ENCODE data around the gene ANKH.
"Not testable (repeated sequence)": the region's sequence is repeated elsewhere in the genome, so short reads cannot be mapped to it uniquely, and the experiment has no call there.

The ANKH gene

GRCh38 chr5:14900693-14901461 lies 29.3 kb upstream of the ANKH start:
- Mint-ChIP-seq H3K9me3 (no peaks in the 10 kb centered on the region), H3K4me1 (ENCODE audit: low read depth) (no peaks in the 10 kb centered on the region), H3K27me3 (ENCODE audit: low read depth) (no peaks in the 10 kb centered on the region)

GRCh38 chr5:14896131-14896530 lies 24.6 kb upstream of the ANKH start:
- Mint-ChIP-seq H3K9me3 (no peaks in the 10 kb centered on the region), H3K4me3 (no peak overlapping the region), H3K27me3 (ENCODE audit: low read depth) (peaks cover 3% of the 10 kb centered on the region), H3K4me1 (ENCODE audit: low read depth) (no peaks in the 10 kb centered on the region), H3K36me3 (ENCODE audit: low read depth) (no peaks in the 10 kb centered on the region), H3K27ac (no peak overlapping the region)

More at GRCh38 chr5:14900693-14901461, 29.3 kb upstream of the ANKH start:
- Mint-ChIP-seq H3K36me3 (ENCODE audit: low read depth) (no peaks in the 10 kb centered on the region), H3K27ac (no peak overlapping the region), H3K4me3 (no peak overlapping the region)

- H3K27ac Mint-ChIP-seq: no peak overlapping the region
- H3K4me1 Mint-ChIP-seq (ENCODE audit: low read depth): no peaks in the 10 kb centered on the region
- no peaks in the 10 kb centered on the region for H3K36me3 Mint-ChIP-seq (ENCODE audit: low read depth)
- no peak overlapping the region for H3K4me3 Mint-ChIP-seq
- peaks cover 3% of the 10 kb centered on the region for H3K27me3 Mint-ChIP-seq (ENCODE audit: low read depth)
- no peaks in the 10 kb centered on the region for H3K9me3 Mint-ChIP-seq
Measured at GRCh38 chr5:14895301-14895700, 23.7 kb upstream of the ANKH start.

DNA sequence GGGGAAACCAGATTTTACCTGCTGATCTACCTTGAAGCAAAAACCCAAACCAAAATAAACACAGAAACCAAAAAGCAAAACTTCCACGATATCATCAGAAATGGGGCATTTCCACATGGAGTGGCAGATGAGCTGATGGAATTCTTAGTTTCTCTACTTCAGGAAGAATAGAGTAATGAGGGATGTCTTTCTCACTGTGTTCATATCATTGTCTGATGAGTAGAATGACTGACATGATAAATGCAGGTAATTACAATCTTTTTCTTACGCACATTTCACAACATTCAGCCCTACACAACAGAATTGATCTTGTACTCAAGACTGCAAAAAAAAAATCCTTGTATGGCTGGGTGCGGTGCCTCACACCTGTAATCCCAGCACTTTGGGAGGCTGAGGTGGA lies 23.2 kb upstream of the ANKH start:
- no peak overlapping the region for H3K27ac Mint-ChIP-seq
- no peak overlapping the region for H3K4me3 Mint-ChIP-seq
- H3K27me3 Mint-ChIP-seq (ENCODE audit: low read depth): peaks cover 3% of the 10 kb centered on the region
- no peaks in the 10 kb centered on the region for H3K36me3 Mint-ChIP-seq (ENCODE audit: low read depth)
- no peaks in the 10 kb centered on the region for H3K4me1 Mint-ChIP-seq (ENCODE audit: low read depth)
- no peaks in the 10 kb centered on the region for H3K9me3 Mint-ChIP-seq

DNA sequence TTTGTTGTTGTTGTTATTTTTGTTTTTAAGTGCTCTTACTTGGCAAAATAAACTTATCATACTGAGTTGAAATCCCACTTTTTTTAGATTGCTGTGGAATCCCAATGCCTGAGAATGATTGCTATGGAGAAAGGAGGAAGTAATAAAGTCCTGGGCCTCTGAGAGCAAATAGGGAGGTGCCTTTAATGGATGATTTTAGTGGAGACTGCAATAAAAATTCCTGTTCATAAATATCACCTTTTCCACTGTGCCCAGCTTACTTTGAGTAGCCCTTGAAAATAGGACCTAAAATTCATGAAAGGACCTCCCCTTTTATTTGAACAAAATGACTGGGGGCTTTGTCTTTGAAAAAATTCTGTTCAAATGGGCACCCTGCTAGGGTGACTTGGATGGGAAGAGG lies 21.8 kb upstream of the ANKH start:
- peaks cover 3% of the 10 kb centered on the region for H3K27me3 Mint-ChIP-seq (ENCODE audit: low read depth)
- H3K9me3 Mint-ChIP-seq: no peaks in the 10 kb centered on the region
- H3K36me3 Mint-ChIP-seq (ENCODE audit: low read depth): no peaks in the 10 kb centered on the region
- H3K4me1 Mint-ChIP-seq (ENCODE audit: low read depth): no peaks in the 10 kb centered on the region
- H3K27ac Mint-ChIP-seq: no peak overlapping the region
- no peak overlapping the region for H3K4me3 Mint-ChIP-seq

- Mint-ChIP-seq H3K27me3 (ENCODE audit: low read depth) (peaks cover 3% of the 10 kb centered on the region), H3K4me1 (ENCODE audit: low read depth) (no peaks in the 10 kb centered on the region), H3K27ac (no peak overlapping the region), H3K36me3 (ENCODE audit: low read depth) (no peaks in the 10 kb centered on the region), H3K4me3 (no peak overlapping the region), H3K9me3 (no peaks in the 10 kb centered on the region)
Measured at GRCh38 chr5:14890846-14891245, 19.3 kb upstream of the ANKH start.

GRCh38 chr5:14884062-14884612 lies 12.6 kb upstream of the ANKH start:
- H3K4me3 Mint-ChIP-seq: no peak overlapping the region
- H3K9me3 Mint-ChIP-seq: no peaks in the 10 kb centered on the region
- no peaks in the 10 kb centered on the region for H3K36me3 Mint-ChIP-seq (ENCODE audit: low read depth)
- no peaks in the 10 kb centered on the region for H3K4me1 Mint-ChIP-seq (ENCODE audit: low read depth)
- peaks cover 8% of the 10 kb centered on the region for H3K27me3 Mint-ChIP-seq (ENCODE audit: low read depth)
- no peak overlapping the region for H3K27ac Mint-ChIP-seq

- no peaks in the 10 kb centered on the region for H3K36me3 Mint-ChIP-seq (ENCODE audit: low read depth)
- H3K27ac Mint-ChIP-seq: no peak overlapping the region
Measured at GRCh38 chr5:14882658-14883580, 11.3 kb upstream of the ANKH start.

GRCh38 chr5:14881826-14882225 lies 10.2 kb upstream of the ANKH start:
- H3K36me3 Mint-ChIP-seq (ENCODE audit: low read depth): no peaks in the 10 kb centered on the region
- no peak overlapping the region for H3K4me3 Mint-ChIP-seq
- peaks cover 22% of the 10 kb centered on the region for H3K27me3 Mint-ChIP-seq (ENCODE audit: low read depth)

More at GRCh38 chr5:14882658-14883580, 11.3 kb upstream of the ANKH start:
- Mint-ChIP-seq H3K4me3 (no peak overlapping the region), H3K9me3 (no peaks in the 10 kb centered on the region), H3K4me1 (ENCODE audit: low read depth) (no peaks in the 10 kb centered on the region), H3K27me3 (ENCODE audit: low read depth) (peaks cover 14% of the 10 kb centered on the region)

DNA sequence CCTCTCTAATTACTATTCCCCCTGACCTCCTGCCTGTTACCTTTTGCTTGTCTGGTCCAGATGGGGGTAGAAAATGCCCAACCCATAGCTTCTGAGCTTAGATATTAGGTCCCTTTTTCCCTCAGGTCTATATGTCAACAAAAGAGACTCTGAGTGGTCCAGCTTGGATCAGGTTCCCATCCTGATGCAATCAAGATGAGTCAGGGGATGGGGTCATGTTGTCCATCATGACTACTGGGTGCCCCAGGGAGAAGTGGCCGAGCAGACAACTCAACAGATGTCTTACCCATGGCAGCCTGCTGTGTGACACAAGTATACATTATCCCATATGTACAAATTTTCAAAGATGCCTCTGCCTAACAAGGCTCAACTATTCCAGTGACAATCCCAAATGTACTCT lies 9.1 kb upstream of the ANKH start:
- Mint-ChIP-seq H3K27ac (no peak overlapping the region), H3K4me3 (no peak overlapping the region), H3K27me3 (ENCODE audit: low read depth) (peaks cover 32% of the 10 kb centered on the region), H3K36me3 (ENCODE audit: low read depth) (no peaks in the 10 kb centered on the region), H3K4me1 (ENCODE audit: low read depth) (no peaks in the 10 kb centered on the region), H3K9me3 (no peaks in the 10 kb centered on the region)

More at GRCh38 chr5:14881826-14882225, 10.2 kb upstream of the ANKH start:
- H3K4me1 Mint-ChIP-seq (ENCODE audit: low read depth): no peaks in the 10 kb centered on the region
- no peaks in the 10 kb centered on the region for H3K9me3 Mint-ChIP-seq
- no peak overlapping the region for H3K27ac Mint-ChIP-seq

GRCh38 chr5:14879937-14880589 lies 8.5 kb upstream of the ANKH start:
- Mint-ChIP-seq H3K27me3 (ENCODE audit: low read depth) (peaks cover 33% of the 10 kb centered on the region), H3K36me3 (ENCODE audit: low read depth) (no peaks in the 10 kb centered on the region), H3K4me3 (no peak overlapping the region), H3K9me3 (no peaks in the 10 kb centered on the region), H3K4me1 (ENCODE audit: low read depth) (no peaks in the 10 kb centered on the region), H3K27ac (no peak overlapping the region)

- H3K36me3 Mint-ChIP-seq (ENCODE audit: low read depth): no peaks in the 10 kb centered on the region
- no peaks in the 10 kb centered on the region for H3K9me3 Mint-ChIP-seq
- peaks cover 29% of the 10 kb centered on the region for H3K27me3 Mint-ChIP-seq (ENCODE audit: low read depth)
- no peaks in the 10 kb centered on the region for H3K4me1 Mint-ChIP-seq (ENCODE audit: low read depth)
- no peak overlapping the region for H3K4me3 Mint-ChIP-seq
- H3K27ac Mint-ChIP-seq: no peak overlapping the region
Measured at GRCh38 chr5:14879393-14879792, 7.8 kb upstream of the ANKH start.

DNA sequence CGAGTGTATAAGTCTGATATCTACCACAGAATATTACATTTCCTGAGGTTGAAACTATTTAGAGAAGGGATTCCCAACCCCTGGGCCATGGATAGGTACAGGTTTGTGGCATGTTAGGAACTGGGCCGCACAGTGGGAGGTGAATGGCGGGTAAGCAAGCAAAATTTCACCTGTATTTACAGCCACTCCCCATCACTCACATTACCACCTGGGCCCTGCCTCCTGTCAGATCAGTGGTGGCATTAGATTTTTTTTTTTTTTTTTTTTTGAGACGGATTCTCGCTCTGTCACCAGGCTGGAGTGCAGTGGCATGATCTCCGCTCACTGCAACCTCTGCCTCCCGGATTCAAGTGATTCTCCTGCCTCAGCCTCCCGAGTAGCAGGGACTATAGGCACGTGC lies 6.6 kb upstream of the ANKH start:
- H3K27ac Mint-ChIP-seq; H3K4me1 Mint-ChIP-seq (ENCODE audit: low read depth); H3K36me3 Mint-ChIP-seq (ENCODE audit: low read depth); H3K9me3 Mint-ChIP-seq; H3K4me3 Mint-ChIP-seq: not testable (repeated sequence)
- peaks cover 27% of the 10 kb centered on the region for H3K27me3 Mint-ChIP-seq (ENCODE audit: low read depth)

GRCh38 chr5:14876095-14876494 lies 4.5 kb upstream of the ANKH start:
- H3K4me3 Mint-ChIP-seq: no peak overlapping the region
- peaks cover 27% of the 10 kb centered on the region for H3K27me3 Mint-ChIP-seq (ENCODE audit: low read depth)
- H3K27ac Mint-ChIP-seq: no peak overlapping the region
- H3K4me1 Mint-ChIP-seq (ENCODE audit: low read depth): peaks cover 3% of the 10 kb centered on the region
- H3K36me3 Mint-ChIP-seq (ENCODE audit: low read depth): no peaks in the 10 kb centered on the region
- no peaks in the 10 kb centered on the region for H3K9me3 Mint-ChIP-seq

Data from T-helper 1 cell treated with Interleukin-12 subunit alpha and Interleukin-12 subunit beta and Interleukin-4 antibody, amounts not matched to agents 30 μg/mL and 1 μg/mL, for 36 hours (primary cell).